K562 (cell line): ENCODE data around the gene DCHS2. TPM values are rescaled to one million over a fixed set of nuclear protein-coding genes. Genes with fewer than 3 reads are reported as not detected.

Experiments used
- ATAC-seq: fragments of 200-7000 bp; cut with Tn5 transposase; 3 replicates; pipeline ENCODE4 v1.9.1; 2020; ENCODE audit warnings: moderate library complexity
- BruUV-seq: library from RNA; stranded (reverse); fragments of 400-500 nt; replicated peaks from 2 replicates; lab custom pipeline; 2021; lab: Mats Ljungman, UMichigan
- CTCF ChIA-PET: fragments of 300-600 bp; formaldehyde crosslinking; extraction: SDS; loops from one replicate; lab custom pipeline; 2021; ENCODE audit warnings: low intra/inter-chr PET ratio; lab: Yijun Ruan, JAX
- POLR2A ChIA-PET: fragments of 300-600, 350-650 bp; sonication (Branson Sonifier 250); formaldehyde crosslinking; extraction: SDS; loops from one replicate; lab custom pipeline; 2021; ENCODE audit warnings: antibody characterized with exemption, inconsistent platforms; lab: Yijun Ruan, JAX
- DNase-seq, 4 experiments: peaks; one replicate each; pipeline versions ENCODE4 v3.0.0 to v3.0.0-alpha.2; 2011 to 2018; ENCODE audit warnings: low spot score in 3 of 4, mixed read lengths in 3 of 4; ENCODE audit errors: extremely low read depth in 1 of 4
- FAIRE-seq: peaks from 2 replicates; lab custom pipeline; 2011; peaks lifted over from hg19 to GRCh38; lab: Jason Lieb, UNC
- H2AFZ ChIP-seq: 2 replicates; pipeline ENCODE4 v1.6.0; 2011; ENCODE audit warnings: low read depth, low read length, control low read depth, inconsistent platforms
- H3K27ac ChIP-seq: fragments of 200-600 bp; 3 replicates; pipeline ENCODE4 v1.8.0; 2011; ENCODE audit warnings: low read depth, mild to moderate bottlenecking, control low read depth, inconsistent platforms, low read length, moderate library complexity, mixed read lengths; ENCODE audit errors: extremely low read depth
- H3K27me3 ChIP-seq, 2 experiments: fragments of 300-600 bp in 1 of 2; 2 replicates in 1 of 2; 3 replicates in 1 of 2; pipeline versions ENCODE4 v1.6.0 to v1.8.0; 2011; ENCODE audit warnings: inconsistent platforms in 2 of 2, low read length in 2 of 2, mild to moderate bottlenecking in 1 of 2, mixed read lengths in 1 of 2, moderate library complexity in 1 of 2; ENCODE audit not compliant: control insufficient read depth in 2 of 2, insufficient read depth in 2 of 2
- H3K36me3 ChIP-seq: fragments of 300-600 bp; 3 replicates; pipeline ENCODE4 v1.8.0; 2011; ENCODE audit warnings: mild to moderate bottlenecking, low read length, inconsistent platforms; ENCODE audit not compliant: control insufficient read depth, insufficient read depth
- H3K4me1 ChIP-seq, 2 experiments: fragments of 200-600 bp in 1 of 2; replicated peaks in 1 of 2; 2 replicates in 1 of 2; 3 replicates in 1 of 2; pipeline versions ENCODE4 v1.5.1 to v1.8.0; 2011; ENCODE audit warnings: inconsistent platforms in 2 of 2, low read length in 2 of 2, mild to moderate bottlenecking in 1 of 2, mixed read lengths in 1 of 2, moderate library complexity in 1 of 2; ENCODE audit not compliant: control insufficient read depth in 2 of 2, insufficient read depth in 2 of 2
- H3K4me2 ChIP-seq: 2 replicates; pipeline ENCODE4 v1.6.1; 2011; ENCODE audit warnings: low read length, control low read depth, inconsistent platforms, mixed read lengths; ENCODE audit not compliant: insufficient read depth
- H3K4me3 ChIP-seq: fragments of 200-600 bp; sonication (generic), shearing (Covaris generic); 2 replicates; pipeline ENCODE4 v1.5.1; 2016; ENCODE audit warnings: control low read depth, inconsistent platforms
- H3K79me2 ChIP-seq: fragments of 200-600 bp; 3 replicates; pipeline ENCODE4 v1.8.0; 2011; ENCODE audit warnings: low read length, inconsistent platforms; ENCODE audit not compliant: control insufficient read depth, insufficient read depth
- H3K9ac ChIP-seq, 2 experiments: 2 replicates each; pipeline versions ENCODE4 v1.6.0 to v1.6.1; 2011; ENCODE audit warnings: low read depth in 2 of 2, low read length in 2 of 2, control low read depth in 1 of 2, inconsistent platforms in 1 of 2, mild to moderate bottlenecking in 1 of 2, mixed read lengths in 1 of 2; ENCODE audit not compliant: insufficient read depth in 1 of 2
- H3K9me1 ChIP-seq: one replicate; pipeline ENCODE4 v1.6.0; 2011; ENCODE audit warnings: inconsistent platforms, mild to moderate bottlenecking, low read length, moderate library complexity; ENCODE audit not compliant: control insufficient read depth, insufficient read depth
- H3K9me3 ChIP-seq: replicated peaks from 2 replicates; pipeline ENCODE4 v1.5.1; 2011; ENCODE audit warnings: low read depth, low read length, inconsistent platforms; ENCODE audit not compliant: control insufficient read depth, insufficient read depth
- H4K20me1 ChIP-seq: replicated peaks from 2 replicates; pipeline ENCODE4 v1.6.1; 2011; ENCODE audit warnings: low read length, inconsistent platforms, mixed read lengths; ENCODE audit not compliant: control insufficient read depth, insufficient read depth
- ARNT ChIP-seq, 2 experiments: fragments of 450-650 bp; IDR thresholded peaks; 2 replicates each; pipeline ENCODE4 v1.6.1; 2016; ENCODE audit warnings: mild to moderate bottlenecking in 1 of 2
- C11orf30 ChIP-seq: fragments of 450-650 bp; IDR thresholded peaks from 2 replicates; pipeline ENCODE4 v1.6.1; 2016; ENCODE audit warnings: low read depth, mild to moderate bottlenecking
- DDX20 ChIP-seq: fragments of 450-650 bp; IDR thresholded peaks from 2 replicates; pipeline ENCODE4 v1.6.1; 2016; ENCODE audit warnings: missing genetic modification characterization, low read depth, mild to moderate bottlenecking, missing compliant biosample characterization, moderate library complexity
- HNRNPL ChIP-seq: fragments of 200-400 bp; formaldehyde crosslinking; IDR thresholded peaks from 2 replicates; pipeline ENCODE4 v1.6.1; 2017; ENCODE audit warnings: low read depth, mild to moderate bottlenecking, low read length
- NONO ChIP-seq, 2 experiments: fragments of 200-400 bp in 1 of 2; fragments of 450-650 bp in 1 of 2; formaldehyde crosslinking in 1 of 2; IDR thresholded peaks; 2 replicates each; pipeline ENCODE4 v1.6.1; 2017; ENCODE audit warnings: low read depth in 2 of 2, mild to moderate bottlenecking in 2 of 2, moderate library complexity in 2 of 2, low read length in 1 of 2
- NR2F6 ChIP-seq: fragments of 450-650 bp; formaldehyde crosslinking; IDR thresholded peaks from 2 replicates; pipeline ENCODE4 v1.4.0; 2020; ENCODE audit warnings: mild to moderate bottlenecking
- PTBP1 ChIP-seq: fragments of 200-400 bp; formaldehyde crosslinking; IDR thresholded peaks from 2 replicates; pipeline ENCODE4 v1.6.1; 2017; ENCODE audit warnings: low read depth, low read length
- SAFB ChIP-seq: fragments of 200-400 bp; formaldehyde crosslinking; IDR thresholded peaks from 2 replicates; pipeline ENCODE4 v1.6.1; 2017; ENCODE audit warnings: low read depth, low read length, borderline replicate concordance
- U2AF2 ChIP-seq: fragments of 200-400 bp; formaldehyde crosslinking; optimal IDR thresholded peaks from 2 replicates; pipeline ENCODE3; 2017; ENCODE audit warnings: low read depth, mild to moderate bottlenecking, low read length
- WHSC1 ChIP-seq: IDR thresholded peaks from one replicate; pipeline ENCODE4 v1.6.1; 2012; ENCODE audit warnings: low read length, control low read depth, inconsistent platforms
- WGBS: fragments of 100-300 bp; shearing (Covaris generic); methylation state at CpG from one replicate; pipeline ENCODE4 v1.1.6; 2016; ENCODE audit warnings: low coverage, mixed read lengths; ENCODE audit not compliant: insufficient coverage; ENCODE audit errors: missing lambda C conversion rate; 5-methylcytosine and 5-hydroxymethylcytosine counted together
- in situ Hi-C: fragments of 300-500 bp; cut with MboI; formaldehyde crosslinking; loops from 4 replicates; pipeline ENCODE4 v1.15.0; 2018; ENCODE audit warnings: inconsistent platforms, mixed read lengths
- intact Hi-C: fragments of 100-400 bp; cut with micrococcal nuclease; formaldehyde crosslinking; loops from 2 replicates; pipeline ENCODE4 v1.14.2; 2022
- polyA plus RNA-seq, 8 experiments: library from polyadenylated mRNA; depleted of rRNA in 4 of 8; stranded (reverse) in 5 of 8; unstranded in 3 of 8; fragments of >200 nt; fragmentation: Nextera tagmentation in 2 of 8; fragmentation: Illumina TruSeq in 1 of 8; extraction: Ambion mirVana in 2 of 8; extraction: Trizol in 1 of 8; gene quantifications; 2 replicates each; pipeline versions ENCODE4 v1.2.1 to v1.2.3, GENCODE V29; 2011 to 2014; ENCODE audit warnings: inconsistent platforms in 1 of 8, missing spikeins in 1 of 8
- total RNA-seq, 7 experiments: library from RNA; depleted of rRNA in 6 of 7; stranded (reverse); fragments of >200 nt in 6 of 7; fragmentation: Illumina TruSeq in 2 of 7; extraction: Trizol in 2 of 7; gene quantifications; 2 replicates each; pipeline versions ENCODE4 v1.2.1 to v1.2.3, GENCODE V29; 2011 to 2021; ENCODE audit warnings: low replicate concordance in 1 of 7
- TF ChIP-seq, protein P1 (sequence below): sonication (generic); formaldehyde crosslinking; IDR thresholded peaks from 2 replicates; pipeline ENCODE4 v1.8.0; 2022; ENCODE audit warnings: mild to moderate bottlenecking, missing genetic modification reagents
- TF ChIP-seq, protein P2 (sequence below): fragments of 450-650 bp; IDR thresholded peaks from 2 replicates; pipeline ENCODE4 v1.6.1; 2017; ENCODE audit warnings: antibody characterized with exemption
- TF ChIP-seq, protein P3 (sequence below), 2 experiments: fragments of 200-800 bp in 1 of 2; sonication (Bioruptor generic) in 1 of 2; sonication (generic) in 1 of 2; formaldehyde crosslinking in 1 of 2; IDR thresholded peaks in 1 of 2; conservative IDR thresholded peaks in 1 of 2; 2 replicates each; pipeline versions ENCODE4 v1.5.0 to v1.6.1; 2016 to 2020; ENCODE audit warnings: missing compliant biosample characterization in 1 of 2, missing genetic modification characterization in 1 of 2, missing genetic modification reagents in 1 of 2

The DCHS2 gene
- total and polyA plus RNA-seq, 9 of the 15 experiments (the other 6 are each of a cell fraction or from before 2014, with no cell fraction given), result 0.49 to 7.1 (median 5.3) TPM

DNA sequence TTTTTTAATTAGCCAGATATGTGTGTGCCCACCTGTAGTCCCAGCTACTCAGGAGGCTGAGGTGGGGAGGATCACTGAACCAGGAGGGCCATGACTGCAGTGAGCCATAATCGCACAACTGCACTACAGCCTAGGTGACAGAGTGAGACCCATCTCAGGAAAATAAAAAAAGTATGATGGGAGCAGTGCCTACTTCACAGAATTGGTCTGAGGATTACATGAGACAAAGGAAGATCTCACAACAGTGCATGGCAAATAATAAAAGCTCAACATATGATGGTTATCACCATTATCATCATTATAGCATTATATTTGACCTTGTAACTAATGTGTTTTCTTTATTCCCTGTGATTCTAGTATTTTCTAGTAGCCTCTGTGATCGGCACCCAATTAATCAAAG is 19.9 kb upstream of the DCHS2 start (continued):
- TF ChIP-seq, protein P1, sequence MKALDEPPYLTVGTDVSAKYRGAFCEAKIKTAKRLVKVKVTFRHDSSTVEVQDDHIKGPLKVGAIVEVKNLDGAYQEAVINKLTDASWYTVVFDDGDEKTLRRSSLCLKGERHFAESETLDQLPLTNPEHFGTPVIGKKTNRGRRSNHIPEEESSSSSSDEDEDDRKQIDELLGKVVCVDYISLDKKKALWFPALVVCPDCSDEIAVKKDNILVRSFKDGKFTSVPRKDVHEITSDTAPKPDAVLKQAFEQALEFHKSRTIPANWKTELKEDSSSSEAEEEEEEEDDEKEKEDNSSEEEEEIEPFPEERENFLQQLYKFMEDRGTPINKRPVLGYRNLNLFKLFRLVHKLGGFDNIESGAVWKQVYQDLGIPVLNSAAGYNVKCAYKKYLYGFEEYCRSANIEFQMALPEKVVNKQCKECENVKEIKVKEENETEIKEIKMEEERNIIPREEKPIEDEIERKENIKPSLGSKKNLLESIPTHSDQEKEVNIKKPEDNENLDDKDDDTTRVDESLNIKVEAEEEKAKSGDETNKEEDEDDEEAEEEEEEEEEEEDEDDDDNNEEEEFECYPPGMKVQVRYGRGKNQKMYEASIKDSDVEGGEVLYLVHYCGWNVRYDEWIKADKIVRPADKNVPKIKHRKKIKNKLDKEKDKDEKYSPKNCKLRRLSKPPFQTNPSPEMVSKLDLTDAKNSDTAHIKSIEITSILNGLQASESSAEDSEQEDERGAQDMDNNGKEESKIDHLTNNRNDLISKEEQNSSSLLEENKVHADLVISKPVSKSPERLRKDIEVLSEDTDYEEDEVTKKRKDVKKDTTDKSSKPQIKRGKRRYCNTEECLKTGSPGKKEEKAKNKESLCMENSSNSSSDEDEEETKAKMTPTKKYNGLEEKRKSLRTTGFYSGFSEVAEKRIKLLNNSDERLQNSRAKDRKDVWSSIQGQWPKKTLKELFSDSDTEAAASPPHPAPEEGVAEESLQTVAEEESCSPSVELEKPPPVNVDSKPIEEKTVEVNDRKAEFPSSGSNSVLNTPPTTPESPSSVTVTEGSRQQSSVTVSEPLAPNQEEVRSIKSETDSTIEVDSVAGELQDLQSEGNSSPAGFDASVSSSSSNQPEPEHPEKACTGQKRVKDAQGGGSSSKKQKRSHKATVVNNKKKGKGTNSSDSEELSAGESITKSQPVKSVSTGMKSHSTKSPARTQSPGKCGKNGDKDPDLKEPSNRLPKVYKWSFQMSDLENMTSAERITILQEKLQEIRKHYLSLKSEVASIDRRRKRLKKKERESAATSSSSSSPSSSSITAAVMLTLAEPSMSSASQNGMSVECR (CRISPR knock-in tag), result no peak
- TF ChIP-seq, all 486 proteins: peak for 0

DNA sequence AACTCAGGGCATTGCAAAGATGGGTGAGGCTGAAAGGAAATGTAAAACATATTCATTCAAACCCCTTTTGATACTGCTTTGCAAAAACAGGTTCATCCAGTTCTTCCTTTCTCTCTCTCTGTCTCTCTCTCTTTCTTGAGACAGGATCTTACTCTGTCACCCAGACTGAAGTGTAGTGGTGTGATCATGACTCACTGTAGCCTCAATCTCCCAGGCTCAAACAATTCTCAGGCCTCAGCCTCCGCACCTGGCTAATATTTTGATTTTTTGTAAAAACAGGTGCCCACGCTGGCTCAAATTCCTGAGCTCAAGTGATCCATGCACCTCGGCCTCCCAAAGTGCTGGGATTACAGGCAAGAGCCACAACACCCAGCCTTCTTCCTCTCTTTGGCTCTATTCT is 15.6 kb upstream of the DCHS2 start:
- H3K9ac ChIP-seq, result no peak overlapping the region
- BruUV-seq, result no TSS peak
- ChIA-PET CTCF (interaction anchor here (1.7 to 2.6 kb wide), 2 partner anchors 108 to 163 kb away, joined by 3 to 24 read pairs; no protein-coding TSS in a partner anchor), POLR2A (interaction anchor here (1.9 kb wide), 1 partner anchor 10 kb away, joined by 4 read pairs; no protein-coding TSS in a partner anchor)
- H3K27me3 ChIP-seq, result no peaks in the 10 kb centered on the region
- no peaks in the 10 kb centered on the region for H3K79me2 ChIP-seq
- H3K4me1 ChIP-seq, result no peaks in the 10 kb centered on the region
- H3K9me1 ChIP-seq, result no peaks in the 10 kb centered on the region
- no peaks in the 10 kb centered on the region for H4K20me1 ChIP-seq
- H2AFZ ChIP-seq, result no peak overlapping the region
- ATAC-seq (no peak), FAIRE-seq (no peak), DNase-seq (no peak)
- intact Hi-C loops, result loop anchor here (2.0 kb wide), 1 partner anchor 90 kb away; no protein-coding TSS in a partner anchor
- no peak overlapping the region for H3K4me3 ChIP-seq
- H3K27ac ChIP-seq, result no peak overlapping the region
- H3K36me3 ChIP-seq, result no peaks in the 10 kb centered on the region
- no peaks in the 10 kb centered on the region for H3K9me3 ChIP-seq
- 30% methylated on average over 3 of the region's 3 CpGs for WGBS
- no peak overlapping the region for H3K4me2 ChIP-seq
- in situ Hi-C loops, result loop anchor here (5.0 kb wide), 1 partner anchor 170 kb away; no protein-coding TSS in a partner anchor
- TF ChIP-seq ARNT (IDR thresholded peaks at IDR 0.05) (no peak), DDX20 (tag) (no peak), C11orf30 (no peak), U2AF2 (no peak), WHSC1 (no peak), SAFB (no peak), PTBP1 (no peak), NR2F6 (no peak), HNRNPL (no peak), NONO (IDR thresholded peaks at IDR 0.05; ENCODE audit: low read depth in 2 of 2, low read length in 1 of 2) (no peak)
- TF ChIP-seq, protein P2, sequence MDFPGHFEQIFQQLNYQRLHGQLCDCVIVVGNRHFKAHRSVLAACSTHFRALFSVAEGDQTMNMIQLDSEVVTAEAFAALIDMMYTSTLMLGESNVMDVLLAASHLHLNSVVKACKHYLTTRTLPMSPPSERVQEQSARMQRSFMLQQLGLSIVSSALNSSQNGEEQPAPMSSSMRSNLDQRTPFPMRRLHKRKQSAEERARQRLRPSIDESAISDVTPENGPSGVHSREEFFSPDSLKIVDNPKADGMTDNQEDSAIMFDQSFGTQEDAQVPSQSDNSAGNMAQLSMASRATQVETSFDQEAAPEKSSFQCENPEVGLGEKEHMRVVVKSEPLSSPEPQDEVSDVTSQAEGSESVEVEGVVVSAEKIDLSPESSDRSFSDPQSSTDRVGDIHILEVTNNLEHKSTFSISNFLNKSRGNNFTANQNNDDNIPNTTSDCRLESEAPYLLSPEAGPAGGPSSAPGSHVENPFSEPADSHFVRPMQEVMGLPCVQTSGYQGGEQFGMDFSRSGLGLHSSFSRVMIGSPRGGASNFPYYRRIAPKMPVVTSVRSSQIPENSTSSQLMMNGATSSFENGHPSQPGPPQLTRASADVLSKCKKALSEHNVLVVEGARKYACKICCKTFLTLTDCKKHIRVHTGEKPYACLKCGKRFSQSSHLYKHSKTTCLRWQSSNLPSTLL, result no peak
- TF ChIP-seq, protein P3, sequence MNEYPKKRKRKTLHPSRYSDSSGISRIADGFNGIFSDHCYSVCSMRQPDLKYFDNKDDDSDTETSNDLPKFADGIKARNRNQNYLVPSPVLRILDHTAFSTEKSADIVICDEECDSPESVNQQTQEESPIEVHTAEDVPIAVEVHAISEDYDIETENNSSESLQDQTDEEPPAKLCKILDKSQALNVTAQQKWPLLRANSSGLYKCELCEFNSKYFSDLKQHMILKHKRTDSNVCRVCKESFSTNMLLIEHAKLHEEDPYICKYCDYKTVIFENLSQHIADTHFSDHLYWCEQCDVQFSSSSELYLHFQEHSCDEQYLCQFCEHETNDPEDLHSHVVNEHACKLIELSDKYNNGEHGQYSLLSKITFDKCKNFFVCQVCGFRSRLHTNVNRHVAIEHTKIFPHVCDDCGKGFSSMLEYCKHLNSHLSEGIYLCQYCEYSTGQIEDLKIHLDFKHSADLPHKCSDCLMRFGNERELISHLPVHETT (CRISPR knock-in tag; conservative IDR thresholded peaks at IDR 0.05 in 1 of 2, IDR thresholded peaks at IDR 0.05 in 1 of 2), result no peak
